Skeletal muscle satellite cell (primary cell): ENCODE measurements around the gene BRPF1.

Experiments
- H3K27me3 ChIP-seq: 2 replicates; pipeline ENCODE4 v1.7.0; 2013; ENCODE audit warnings: low read length; ENCODE audit not compliant: control insufficient read depth, insufficient read depth
- H3K36me3 ChIP-seq: 2 replicates; pipeline ENCODE4 v1.7.0; 2013; ENCODE audit warnings: mild to moderate bottlenecking, control low read depth, low read length; ENCODE audit not compliant: insufficient read depth
- H3K4me1 ChIP-seq: 2 replicates; pipeline ENCODE4 v1.7.0; 2013; ENCODE audit warnings: low read length; ENCODE audit not compliant: control insufficient read depth, insufficient read depth
- H3K4me2 ChIP-seq: 2 replicates; pipeline ENCODE4 v1.7.0; 2013; ENCODE audit warnings: mild to moderate bottlenecking, low read length
- H3K4me3 ChIP-seq: 2 replicates; pipeline ENCODE4 v1.7.0; 2013; ENCODE audit warnings: low read length
- H3K9ac ChIP-seq: 2 replicates; pipeline ENCODE4 v1.7.0; 2013; ENCODE audit warnings: mild to moderate bottlenecking, low read depth, low read length, moderate library complexity
- H3K9me3 ChIP-seq: replicated peaks from 2 replicates; pipeline ENCODE4 v1.7.0; 2013; ENCODE audit warnings: mild to moderate bottlenecking, control low read depth, low read length

The BRPF1 gene

GRCh38 chr3:9739181-9739580, 7.6 kb downstream of the BRPF1 start:
- Histone ChIP-seq H3K9me3 (no peaks in the 10 kb centered on the region), H3K36me3 (peaks cover 93% of the 10 kb centered on the region), H3K4me1 (no peaks in the 10 kb centered on the region), H3K9ac (no peak overlapping the region), H3K27me3 (no peaks in the 10 kb centered on the region), H3K4me3 (no peak overlapping the region), H3K4me2 (no peak overlapping the region)

- Histone ChIP-seq H3K36me3 (peaks cover 98% of the 10 kb centered on the region), H3K4me1 (peaks cover 15% of the 10 kb centered on the region)
Observed at GRCh38 chr3:9742560-9742959, 11.0 kb downstream of the BRPF1 start.

GRCh38 chr3:9743548-9743947, 12.0 kb downstream of the BRPF1 start:
- peaks cover 96% of the 10 kb centered on the region for H3K36me3 ChIP-seq
- H3K27me3 ChIP-seq: no peaks in the 10 kb centered on the region
- no peak overlapping the region for H3K9ac ChIP-seq
- no peak overlapping the region for H3K4me3 ChIP-seq
- H3K4me1 ChIP-seq: peaks cover 15% of the 10 kb centered on the region
- H3K4me2 ChIP-seq: no peak overlapping the region
- H3K9me3 ChIP-seq: no peaks in the 10 kb centered on the region

More at GRCh38 chr3:9742560-9742959, 11.0 kb downstream of the BRPF1 start:
- no peaks in the 10 kb centered on the region for H3K9me3 ChIP-seq
- no peak overlapping the region for H3K4me3 ChIP-seq
- H3K27me3 ChIP-seq: no peaks in the 10 kb centered on the region
- H3K9ac ChIP-seq: no peak overlapping the region
- no peak overlapping the region for H3K4me2 ChIP-seq

GRCh38 chr3:9744162-9744561, 12.6 kb downstream of the BRPF1 start:
- no peak overlapping the region for H3K4me3 ChIP-seq
- H3K9ac ChIP-seq: no peak overlapping the region
- peaks cover 92% of the 10 kb centered on the region for H3K36me3 ChIP-seq
- H3K27me3 ChIP-seq: no peaks in the 10 kb centered on the region
- H3K4me2 ChIP-seq: no peak overlapping the region
- H3K4me1 ChIP-seq: peaks cover 17% of the 10 kb centered on the region
- H3K9me3 ChIP-seq: no peaks in the 10 kb centered on the region

- Histone ChIP-seq H3K9ac (no peak overlapping the region), H3K4me1 (peaks cover 24% of the 10 kb centered on the region), H3K27me3 (no peaks in the 10 kb centered on the region), H3K4me2 (no peak overlapping the region), H3K4me3 (no peak overlapping the region), H3K36me3 (peaks cover 78% of the 10 kb centered on the region), H3K9me3 (no peaks in the 10 kb centered on the region)
Observed at GRCh38 chr3:9745521-9745920, 14.0 kb downstream of the BRPF1 start.

- H3K4me3 ChIP-seq: no peak overlapping the region
- H3K4me2 ChIP-seq: no peak overlapping the region
- no peak overlapping the region for H3K9ac ChIP-seq
- H3K9me3 ChIP-seq: no peaks in the 10 kb centered on the region
- H3K27me3 ChIP-seq: no peaks in the 10 kb centered on the region
- H3K4me1 ChIP-seq: peaks cover 29% of the 10 kb centered on the region
- H3K36me3 ChIP-seq: peaks cover 74% of the 10 kb centered on the region
Observed at GRCh38 chr3:9746330-9746729, 14.8 kb downstream of the BRPF1 start.

GRCh38 chr3:9747267-9747666, 15.7 kb downstream of the BRPF1 start:
- Histone ChIP-seq H3K9me3 (no peaks in the 10 kb centered on the region), H3K4me2 (no peak overlapping the region), H3K4me1 (peaks cover 29% of the 10 kb centered on the region), H3K27me3 (no peaks in the 10 kb centered on the region), H3K9ac (no peak overlapping the region), H3K36me3 (peaks cover 74% of the 10 kb centered on the region), H3K4me3 (no peak overlapping the region)

GRCh38 chr3:9748031-9748430, 16.5 kb downstream of the BRPF1 start:
- Histone ChIP-seq H3K4me3 (no peak overlapping the region), H3K9me3 (no peaks in the 10 kb centered on the region), H3K4me2 (no peak overlapping the region), H3K36me3 (peaks cover 67% of the 10 kb centered on the region), H3K9ac (no peak overlapping the region), H3K27me3 (no peaks in the 10 kb centered on the region), H3K4me1 (peaks cover 29% of the 10 kb centered on the region)

- peak overlapping the region; percentile 82 for H3K4me3 ChIP-seq
- H3K9me3 ChIP-seq: no peaks in the 10 kb centered on the region
- peak overlapping the region; percentile 94 for H3K4me2 ChIP-seq
- H3K27me3 ChIP-seq: no peaks in the 10 kb centered on the region
- peaks cover 54% of the 10 kb centered on the region for H3K36me3 ChIP-seq
- peak overlapping the region; percentile 81 for H3K9ac ChIP-seq
- peaks cover 29% of the 10 kb centered on the region for H3K4me1 ChIP-seq
Observed at GRCh38 chr3:9749296-9749644, 17.7 kb downstream of the BRPF1 start.

- peaks cover 48% of the 10 kb centered on the region for H3K36me3 ChIP-seq
- peak within 1 kb of the TSS; percentile 81 for H3K9ac ChIP-seq
- peaks cover 33% of the 10 kb centered on the region for H3K4me1 ChIP-seq
- no peaks in the 10 kb centered on the region for H3K9me3 ChIP-seq
- H3K4me2 ChIP-seq: peak within 1 kb of the TSS; percentile 94
- H3K4me3 ChIP-seq: peak within 1 kb of the TSS; percentile 82
- H3K27me3 ChIP-seq: no peaks in the 10 kb centered on the region
Observed at GRCh38 chr3:9749645-9750555, 18.4 kb downstream of the BRPF1 start, which contains the start of gene OGG1. TSS of gene OGG1 (plus strand) at chr3:9749952. CDS start at chr3:9750287, 335 bp downstream.

- no peaks in the 10 kb centered on the region for H3K9me3 ChIP-seq
- H3K27me3 ChIP-seq: no peaks in the 10 kb centered on the region
- peak overlapping the region; percentile 81 for H3K9ac ChIP-seq
Observed at GRCh38 chr3:9750556-9751411, 19.2 kb downstream of the BRPF1 start.

More at GRCh38 chr3:9750556-9751411, 19.2 kb downstream of the BRPF1 start:
- Histone ChIP-seq H3K4me1 (peaks cover 35% of the 10 kb centered on the region), H3K36me3 (peaks cover 41% of the 10 kb centered on the region), H3K4me2 (peak overlapping the region; percentile 94), H3K4me3 (peak overlapping the region; percentile 82)
